GM12892 (cell line): ENCODE results near the gene FGG.

Experiments used
- DNase-seq: peaks from one replicate; pipeline ENCODE4 v3.0.0; 2011; ENCODE audit not compliant: insufficient read length
- FAIRE-seq: peaks from 2 replicates; lab custom pipeline; 2011; peaks lifted over from hg19 to GRCh38; lab: Jason Lieb, UNC
- POLR2A ChIP-seq: IDR thresholded peaks from 2 replicates; pipeline ENCODE4 v1.6.1; 2011; ENCODE audit warnings: low read depth, low read length, control low read depth
- POLR2AphosphoS5 ChIP-seq: IDR thresholded peaks from 2 replicates; pipeline ENCODE4 v1.6.1; 2011; ENCODE audit warnings: low read depth, low read length, control low read depth
- TAF1 ChIP-seq: IDR thresholded peaks from 2 replicates; pipeline ENCODE4 v1.6.1; 2011; ENCODE audit warnings: low read depth, mild to moderate bottlenecking, control low read depth, low read length, borderline replicate concordance

Gene FGG

GRCh38 chr4:154559494-154560418 is 52.7 kb downstream of the FGG start:
- peak; percentile 0 for DNase-seq
- no peak for TF ChIP-seq POLR2A
- no peak for TF ChIP-seq TAF1
- peak; percentile 86 for FAIRE-seq

DNA sequence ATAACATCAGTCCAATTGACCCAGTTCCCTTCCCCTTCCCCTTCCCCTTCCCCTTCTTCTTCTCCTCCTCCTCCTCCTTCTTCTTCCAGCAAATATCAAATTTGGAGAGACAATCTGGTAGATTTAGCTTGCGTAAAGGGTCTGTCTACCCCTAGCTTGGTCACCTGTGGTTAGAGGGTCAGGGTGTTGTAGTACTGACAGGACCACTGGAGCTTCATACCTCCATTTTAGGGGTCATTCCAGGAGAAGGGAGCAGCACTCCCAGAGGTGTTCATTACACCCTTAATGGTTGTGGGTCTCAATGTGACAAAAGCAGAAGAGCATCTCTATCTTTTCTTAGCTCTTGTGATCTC is 53.3 kb downstream of the FGG start:
- no peak for FAIRE-seq
- no peak for TF ChIP-seq POLR2AphosphoS5
- no peak for TF ChIP-seq TAF1
- TF ChIP-seq POLR2A: no peak
- no peak for DNase-seq
